Endometrial microvascular endothelial cells (primary cell): ENCODE data around the gene BUD31. TPM values are rescaled to one million over a fixed set of nuclear protein-coding genes. Genes with fewer than 3 reads are reported as not detected.
"Not testable (repeated sequence)": the region's sequence is repeated elsewhere in the genome, so short reads cannot be mapped to it uniquely, and the experiment has no call there.

Experiments
- in situ Hi-C: cut with HindIII; loops from 2 replicates; pipeline ENCODE4 v1.10.0; 2017; ENCODE audit warnings: low sequenced_read_pairs, low pct_unique_long_range_greater_than_20kb; ENCODE audit errors: inconsistent ontology term
- total RNA-seq: library from RNA; depleted of rRNA; stranded (reverse); fragments of >200 nt; gene quantifications from one replicate; pipeline ENCODE4 v1.2.3, GENCODE V29; 2015; ENCODE audit errors: inconsistent ontology term

The BUD31 gene
- total RNA-seq, 1 donor from 2014 or later = 85.7 TPM

DNA sequence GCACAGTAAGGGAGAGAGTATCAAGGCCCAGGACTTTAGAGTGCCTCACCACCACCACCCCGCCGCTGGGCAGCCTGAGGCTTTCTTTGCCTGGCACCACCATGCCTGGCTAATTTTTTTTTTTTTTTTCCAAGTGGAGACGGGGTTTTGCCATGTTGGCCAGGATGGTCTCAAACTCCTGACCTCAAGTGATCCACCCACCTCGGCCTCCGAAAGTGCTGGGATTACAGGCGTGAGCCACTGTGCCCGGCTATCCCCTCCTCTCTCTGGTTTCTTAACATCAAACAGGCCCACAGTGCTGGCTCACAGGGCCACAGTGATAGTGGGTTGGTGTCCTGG is 29.1 kb upstream of the BUD31 start:
- in situ Hi-C loops = not testable (repeated sequence)

DNA sequence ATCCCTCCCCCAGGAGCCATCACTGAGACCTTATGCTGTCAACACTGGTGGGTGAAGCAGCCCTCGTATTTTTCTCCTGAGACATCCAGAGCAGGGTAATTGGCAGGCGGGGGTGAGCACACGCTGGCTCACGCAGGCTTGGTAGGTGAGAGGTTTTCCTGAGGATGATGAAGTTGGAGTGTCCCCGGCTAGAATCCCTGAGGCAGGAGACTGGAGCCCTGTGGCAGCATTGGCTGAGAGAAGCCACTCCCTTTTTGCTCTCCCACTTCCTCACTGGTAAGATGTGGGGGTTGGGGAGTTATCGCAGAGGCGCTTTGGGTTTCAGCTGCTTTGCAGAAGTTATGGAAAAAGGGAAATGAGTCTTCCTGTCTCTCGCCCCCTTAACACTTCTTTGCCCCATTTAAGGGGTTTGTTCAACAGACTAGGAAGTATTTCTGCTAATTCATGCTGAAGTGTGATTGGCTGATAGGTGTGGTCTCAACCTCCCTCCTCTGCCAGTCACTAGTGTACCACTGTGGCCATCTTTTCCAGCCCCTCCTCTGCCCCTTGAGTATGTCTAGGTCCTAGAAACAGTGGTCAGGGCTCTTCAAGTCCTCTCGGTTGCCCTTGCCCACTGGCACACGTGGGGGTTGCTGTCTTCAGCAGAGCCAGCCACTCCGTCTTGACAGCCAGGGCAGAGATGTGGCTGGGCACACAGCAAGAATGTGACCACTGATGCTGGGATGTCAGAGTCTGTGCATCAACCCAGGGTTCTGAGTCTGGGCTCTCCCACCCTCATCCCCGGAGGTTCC is 28.5 kb upstream of the BUD31 start:
- in situ Hi-C loops = no loop called here

DNA sequence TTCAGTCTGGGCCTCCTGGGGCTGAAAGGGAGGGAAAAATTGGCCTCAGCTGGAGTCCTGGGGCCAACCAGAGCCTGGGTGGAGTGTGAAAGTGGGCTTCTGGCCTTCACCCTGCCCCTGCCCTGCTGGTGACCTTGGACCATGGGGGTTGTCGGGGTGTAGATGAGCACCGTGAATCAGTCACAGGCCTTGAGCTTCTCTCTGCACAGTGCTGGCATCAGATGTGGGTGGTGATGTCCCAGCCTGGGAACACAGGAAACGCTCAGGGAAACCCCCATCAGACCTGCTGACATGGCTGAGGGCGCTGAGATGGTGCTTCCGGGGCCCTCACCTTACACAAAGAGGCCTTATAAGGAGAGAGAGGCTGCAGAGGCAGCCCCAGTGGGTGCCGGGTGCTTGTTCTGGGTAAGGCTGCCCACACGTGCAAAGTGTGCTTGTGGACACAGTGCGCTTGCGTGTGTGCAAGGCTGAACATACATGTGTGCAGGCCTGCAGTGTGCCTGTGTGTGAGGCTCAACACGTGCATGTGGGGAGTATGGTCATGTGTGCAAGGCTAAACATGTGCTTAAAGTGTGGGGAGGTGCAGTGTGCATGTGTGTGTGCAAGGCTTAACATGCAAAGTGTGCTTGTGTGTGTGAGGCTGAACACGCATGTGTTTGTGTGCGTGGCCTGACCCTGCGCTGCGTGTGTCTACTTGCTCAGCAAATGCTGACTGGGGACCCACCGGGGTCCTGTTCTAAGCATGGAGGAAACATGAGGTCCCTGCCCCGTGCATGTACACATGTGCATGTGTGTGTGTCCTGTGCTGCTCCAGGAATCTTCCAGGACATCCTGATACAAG is 27.7 kb upstream of the BUD31 start:
- in situ Hi-C loops = no loop called here

DNA sequence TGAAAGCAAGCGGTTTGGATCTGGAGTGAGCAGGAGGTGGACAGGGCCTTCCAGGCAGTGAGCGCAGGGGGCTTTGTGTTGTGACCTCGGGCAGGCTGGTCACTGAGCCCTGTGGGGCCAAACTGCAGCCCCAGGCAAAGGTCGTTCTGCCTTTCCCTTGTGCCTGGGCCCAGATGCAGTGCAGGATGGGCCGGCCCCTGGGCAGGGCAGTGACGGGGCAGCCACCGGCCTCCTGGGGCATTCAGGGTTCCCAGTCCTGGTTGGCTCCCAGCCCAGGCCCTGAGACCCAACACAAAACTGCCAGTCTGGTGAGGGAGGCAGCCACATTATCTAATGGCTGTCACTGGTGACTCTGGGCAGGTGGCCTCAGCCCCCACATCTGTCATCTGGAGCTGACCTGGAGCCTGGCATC is 27.1 kb upstream of the BUD31 start:
- in situ Hi-C loops = no loop called here

DNA sequence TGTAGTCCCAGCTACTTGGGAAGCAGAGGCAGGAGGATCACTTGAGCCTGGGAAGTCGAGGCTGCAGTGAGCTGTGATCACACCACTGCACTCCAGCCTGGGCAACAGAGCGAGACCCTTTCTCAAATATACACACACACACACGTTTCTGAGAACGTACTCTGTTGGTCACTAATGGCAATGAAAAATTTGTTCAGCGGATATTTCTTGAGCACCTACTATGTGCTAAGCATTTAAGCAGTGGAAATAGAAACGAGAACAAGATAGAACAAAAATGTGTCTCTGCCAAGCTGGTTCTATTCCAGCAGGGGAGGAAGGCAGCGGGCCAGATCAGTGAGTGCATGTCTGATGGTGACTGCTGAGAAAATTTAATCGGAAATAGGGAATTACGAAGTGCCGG is 25.6 kb upstream of the BUD31 start:
- in situ Hi-C loops = no loop called here

DNA sequence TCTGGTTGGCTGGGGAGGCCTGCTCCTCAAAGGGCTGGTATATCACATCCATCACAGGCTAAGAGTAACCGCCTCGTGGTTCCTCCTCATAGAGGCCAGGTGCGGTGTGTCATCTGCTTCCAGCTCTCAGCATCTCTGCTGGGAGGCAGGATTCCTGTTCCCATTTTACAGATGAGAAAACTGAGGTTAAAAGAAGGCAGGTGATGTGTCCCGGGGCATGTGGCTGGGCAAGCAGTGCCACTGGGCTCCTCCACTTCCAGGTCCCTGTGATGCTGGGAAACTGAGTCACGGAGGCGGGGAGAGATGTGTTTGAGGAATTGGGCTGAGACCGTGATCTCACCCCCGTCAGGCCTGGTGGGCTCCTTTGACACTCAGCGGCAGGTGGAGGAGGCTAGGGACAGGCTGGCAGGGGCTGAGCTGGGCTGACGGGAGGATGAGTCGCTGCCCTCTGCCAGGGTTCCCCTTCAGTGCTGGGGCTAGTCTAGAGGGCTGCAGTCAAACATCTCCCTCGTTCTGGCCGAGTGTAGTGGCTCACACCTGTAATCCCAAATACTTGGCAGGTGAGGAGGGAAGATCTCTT is 24.9 kb upstream of the BUD31 start:
- in situ Hi-C loops = no loop called here

DNA sequence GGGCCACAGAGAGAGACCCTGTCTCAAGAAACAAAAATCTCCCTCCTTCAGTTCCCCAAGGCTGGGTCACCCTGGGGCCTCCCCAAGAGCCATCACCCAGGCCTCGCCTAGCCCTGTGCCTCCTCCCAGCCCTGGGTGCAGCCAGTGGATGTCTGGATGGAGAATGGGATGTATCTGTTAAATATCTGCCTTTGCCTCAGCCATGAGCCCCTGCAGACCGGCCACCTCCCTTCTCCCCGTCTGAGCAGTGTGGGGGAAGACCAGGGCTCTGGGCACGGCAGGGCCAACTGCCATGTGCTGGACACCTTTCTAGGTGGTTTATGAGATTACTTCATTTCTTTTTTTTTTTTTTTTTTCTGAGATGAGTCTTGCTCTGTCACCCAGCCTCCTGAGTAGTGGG is 24.2 kb upstream of the BUD31 start:
- in situ Hi-C loops = no loop called here

DNA sequence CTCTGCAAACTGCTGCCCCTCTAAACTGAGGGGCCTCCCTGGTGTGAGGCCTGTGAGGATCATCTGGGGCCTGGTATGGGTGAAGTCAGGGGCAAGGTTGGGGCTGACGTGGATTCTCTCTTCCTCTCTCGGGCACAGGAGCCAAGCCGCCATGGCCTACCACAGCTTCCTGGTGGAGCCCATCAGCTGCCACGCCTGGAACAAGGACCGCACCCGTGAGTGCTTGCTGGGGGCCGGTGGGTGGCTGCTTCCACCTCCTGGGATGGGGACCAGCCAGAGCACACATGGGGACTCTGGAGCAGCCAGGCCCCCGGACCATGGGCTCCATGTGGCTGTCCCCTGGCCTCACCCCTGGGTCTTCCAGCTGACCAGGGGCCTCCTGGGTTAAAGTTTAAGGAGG is 23.2 kb upstream of the BUD31 start:
- in situ Hi-C loops = no loop called here

DNA sequence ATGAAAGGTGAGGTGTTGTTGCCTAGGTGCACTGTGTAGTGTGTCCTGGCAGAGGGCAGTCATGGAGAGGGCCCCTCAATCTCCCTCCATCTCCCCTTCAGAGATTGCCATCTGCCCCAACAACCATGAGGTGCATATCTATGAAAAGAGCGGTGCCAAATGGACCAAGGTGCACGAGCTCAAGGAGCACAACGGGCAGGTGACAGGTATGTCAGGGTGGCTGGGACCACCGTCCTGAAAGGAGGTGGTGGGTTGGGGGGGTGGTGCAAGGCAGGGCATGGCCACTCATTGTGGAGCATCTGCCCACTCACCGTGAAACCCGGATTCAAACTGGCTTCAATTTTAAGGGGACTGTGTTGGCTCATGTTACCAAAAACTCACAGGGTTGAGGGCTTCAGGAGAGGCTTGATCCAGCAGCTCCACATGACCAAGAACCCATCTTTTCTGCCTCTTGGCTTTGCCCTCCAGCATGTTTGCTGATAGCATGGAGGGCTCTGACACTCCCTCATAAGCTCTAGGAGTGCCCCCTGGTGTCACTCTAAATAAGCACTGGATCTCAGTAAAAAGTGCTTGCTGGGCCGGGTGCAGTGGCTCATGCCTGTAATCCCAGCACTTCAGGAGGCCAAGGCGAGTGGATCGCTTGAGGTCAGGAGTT is 22.1 kb upstream of the BUD31 start:
- in situ Hi-C loops = no loop called here

DNA sequence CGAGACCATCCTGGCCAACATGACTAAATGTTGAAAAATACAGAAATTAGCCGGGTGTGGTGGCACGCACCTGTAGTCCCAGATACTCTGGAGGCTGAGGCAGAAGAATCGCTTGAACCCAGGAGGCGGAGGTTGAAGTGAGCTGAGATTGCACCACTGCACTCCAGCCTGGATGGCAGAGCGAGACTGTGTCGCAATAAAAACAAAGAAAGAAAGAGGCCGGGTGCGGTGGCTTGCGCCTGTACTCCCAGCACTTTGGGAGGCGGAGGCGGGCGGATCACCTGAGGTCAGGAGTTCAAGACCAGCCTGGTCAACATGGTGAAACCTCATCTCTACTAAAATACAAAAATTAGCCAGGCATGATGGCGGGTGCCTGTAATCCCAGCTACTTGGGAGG is 21.5 kb upstream of the BUD31 start:
- in situ Hi-C loops = not testable (repeated sequence)

DNA sequence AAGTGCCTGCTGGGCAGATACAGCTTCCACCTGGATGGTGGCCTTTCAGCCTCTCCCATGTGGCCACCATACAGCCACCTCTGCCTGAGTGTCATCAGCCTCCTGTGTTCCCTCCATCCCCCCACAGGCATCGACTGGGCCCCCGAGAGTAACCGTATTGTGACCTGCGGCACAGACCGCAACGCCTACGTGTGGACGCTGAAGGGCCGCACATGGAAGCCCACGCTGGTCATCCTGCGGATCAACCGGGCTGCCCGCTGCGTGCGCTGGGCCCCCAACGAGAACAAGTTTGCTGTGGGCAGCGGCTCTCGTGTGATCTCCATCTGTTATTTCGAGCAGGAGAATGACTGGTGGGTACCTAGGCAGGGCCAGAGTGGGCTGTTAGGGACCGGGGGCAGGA is 20.9 kb upstream of the BUD31 start:
- in situ Hi-C loops = no loop called here

DNA sequence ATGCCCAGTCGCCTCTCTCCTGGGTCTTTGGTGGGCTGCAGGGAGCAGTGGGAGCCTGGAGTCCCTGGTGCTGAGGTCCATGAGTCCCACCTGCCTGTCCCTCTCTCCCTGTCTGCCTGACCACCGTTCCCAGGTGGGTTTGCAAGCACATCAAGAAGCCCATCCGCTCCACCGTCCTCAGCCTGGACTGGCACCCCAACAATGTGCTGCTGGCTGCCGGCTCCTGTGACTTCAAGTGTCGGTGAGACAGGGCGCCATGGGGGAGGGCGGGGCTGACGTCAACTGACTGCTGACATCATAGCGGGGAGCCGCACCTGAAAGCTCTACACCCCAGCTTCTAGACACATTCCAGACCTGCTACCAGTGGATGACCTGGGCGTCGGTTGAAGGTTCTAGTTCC is 19.0 kb upstream of the BUD31 start:
- in situ Hi-C loops = no loop called here

DNA sequence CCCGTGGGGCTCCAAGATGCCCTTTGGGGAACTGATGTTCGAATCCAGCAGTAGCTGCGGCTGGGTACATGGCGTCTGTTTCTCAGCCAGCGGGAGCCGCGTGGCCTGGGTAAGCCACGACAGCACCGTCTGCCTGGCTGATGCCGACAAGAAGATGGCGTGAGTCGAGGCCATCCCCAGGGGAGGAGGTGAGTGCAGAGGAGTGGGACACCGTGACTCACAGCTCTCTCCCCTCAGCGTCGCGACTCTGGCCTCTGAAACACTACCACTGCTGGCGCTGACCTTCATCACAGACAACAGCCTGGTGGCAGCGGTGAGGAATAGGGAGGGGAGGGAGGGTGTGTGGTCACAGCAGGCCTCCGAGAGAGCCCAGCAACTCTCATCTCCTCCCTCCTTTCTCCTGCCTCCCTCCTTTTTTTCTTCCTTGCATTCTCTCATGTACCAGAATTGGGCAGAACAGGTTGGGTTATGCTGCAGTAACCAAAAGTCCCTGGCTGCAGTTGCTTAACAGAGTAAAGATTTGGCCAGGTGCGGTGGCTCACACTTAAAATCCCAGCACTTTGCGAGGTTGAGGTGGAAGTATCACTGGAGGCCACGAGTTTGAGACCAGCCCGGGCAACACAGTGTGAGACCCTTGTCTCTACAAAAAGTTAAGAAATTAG is 17.7 kb upstream of the BUD31 start:
- in situ Hi-C loops = no loop called here

DNA sequence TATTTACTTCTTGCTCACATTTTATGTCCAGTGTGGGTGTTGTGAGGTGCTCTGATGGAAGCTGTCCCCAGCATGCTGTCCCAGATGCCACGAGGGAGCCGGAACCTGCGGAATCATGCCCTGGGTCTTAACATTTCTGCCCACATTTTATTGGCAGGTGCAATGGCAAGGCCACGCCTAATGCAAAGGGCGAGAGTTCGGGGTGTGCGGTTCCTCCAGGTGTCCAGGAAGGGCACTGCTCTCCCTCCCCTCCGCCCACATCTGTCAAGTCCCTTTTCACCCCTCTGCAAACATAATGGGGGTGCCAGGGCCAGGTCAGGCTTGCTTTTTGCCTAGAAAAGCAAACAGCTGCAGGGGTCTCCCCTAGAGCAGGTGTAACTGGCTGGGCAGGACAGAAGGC is 16.7 kb upstream of the BUD31 start:
- in situ Hi-C loops = no loop called here

DNA sequence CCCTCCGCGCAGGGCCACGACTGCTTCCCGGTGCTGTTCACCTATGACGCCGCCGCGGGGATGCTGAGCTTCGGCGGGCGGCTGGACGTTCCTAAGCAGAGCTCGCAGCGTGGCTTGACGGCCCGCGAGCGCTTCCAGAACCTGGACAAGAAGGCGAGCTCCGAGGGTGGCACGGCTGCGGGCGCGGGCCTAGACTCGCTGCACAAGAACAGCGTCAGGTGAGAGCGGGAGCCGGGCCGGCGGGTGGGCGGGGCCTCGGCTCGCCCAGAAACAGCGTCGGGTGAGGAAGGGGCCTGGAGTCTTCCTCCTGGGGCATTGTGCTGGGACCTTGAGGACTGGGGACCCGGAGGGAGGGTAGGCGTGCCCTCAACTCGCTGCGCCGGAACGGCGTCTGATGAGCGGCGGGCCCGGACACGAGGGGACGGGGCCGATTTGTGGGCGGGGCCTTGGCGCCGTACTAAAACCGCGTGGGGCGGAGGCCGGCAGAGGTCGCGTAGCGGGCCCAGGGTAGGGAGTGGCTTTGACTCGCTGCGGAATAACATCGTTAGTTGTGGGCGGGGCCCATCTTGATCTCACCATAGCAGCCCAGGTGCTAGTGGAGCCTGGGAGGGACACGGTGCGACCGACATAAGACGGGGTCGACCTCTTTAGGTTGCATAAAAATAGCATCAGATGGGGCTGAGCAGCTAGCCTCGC is 16.0 kb upstream of the BUD31 start:
- in situ Hi-C loops = no loop called here

DNA sequence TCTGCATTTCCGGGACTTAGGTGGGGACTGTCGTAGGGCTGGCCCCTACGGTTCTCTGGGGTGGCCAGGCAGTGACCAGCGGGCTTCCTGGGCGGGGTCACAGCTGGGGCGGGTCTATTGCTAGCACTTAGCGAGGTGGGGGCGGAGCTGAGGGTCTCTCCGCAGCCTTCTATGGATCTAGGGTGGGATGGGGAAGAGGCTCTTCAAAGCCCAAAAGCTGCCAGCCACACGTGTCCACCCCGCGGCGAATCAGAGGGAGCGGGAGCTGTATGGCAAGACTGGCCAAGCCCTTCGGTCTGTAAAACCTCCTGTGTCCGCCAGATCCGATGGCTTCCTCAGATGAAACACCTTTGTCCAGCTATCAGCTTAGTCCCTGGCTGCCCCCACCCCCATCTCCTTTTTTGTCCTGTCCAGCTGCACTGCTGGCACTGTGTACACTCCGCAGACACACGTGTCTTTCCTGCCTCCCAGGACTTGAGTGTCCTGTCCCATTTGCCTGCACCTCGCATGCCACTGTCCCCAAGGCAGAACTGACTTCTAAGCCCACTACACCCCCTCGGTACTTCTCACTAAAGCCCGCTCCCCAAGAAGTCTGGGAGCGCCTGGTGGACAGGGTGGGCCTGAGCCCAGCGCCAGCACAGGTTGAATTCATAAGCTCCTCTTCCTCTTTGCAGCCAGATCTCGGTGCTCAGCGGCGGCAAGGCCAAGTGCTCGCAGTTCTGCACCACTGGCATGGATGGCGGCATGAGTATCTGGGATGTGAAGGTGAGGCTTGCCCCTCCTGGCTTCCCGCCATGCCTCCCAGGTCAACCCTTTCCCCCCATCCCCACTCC is 15.2 kb upstream of the BUD31 start:
- in situ Hi-C loops = no loop called here

DNA sequence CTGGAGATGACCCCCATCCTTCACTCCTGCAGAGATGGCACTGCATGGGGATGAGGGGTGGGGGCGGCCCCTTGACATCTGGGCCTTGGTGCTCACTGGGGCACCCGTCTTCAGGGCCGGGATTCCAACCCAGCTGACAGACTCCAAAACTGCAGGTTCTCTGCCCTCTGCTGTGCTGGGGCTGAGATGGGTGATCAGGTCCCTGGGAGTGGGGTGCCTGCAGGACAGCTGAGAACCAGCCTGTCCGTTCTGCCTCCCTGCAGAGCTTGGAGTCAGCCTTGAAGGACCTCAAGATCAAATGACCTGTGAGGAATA is 14.6 kb upstream of the BUD31 start:
- in situ Hi-C loops = no loop called here
